ENCODE results near the gene TNRC6A. TPM values are rescaled to one million over a fixed set of nuclear protein-coding genes. Genes with fewer than 3 reads are reported as not detected.

TNRC6A gene
- total RNA-seq, 6 experiments from 2014 or later, result 40.7 to 49.3 (median 41.7) TPM

DNA sequence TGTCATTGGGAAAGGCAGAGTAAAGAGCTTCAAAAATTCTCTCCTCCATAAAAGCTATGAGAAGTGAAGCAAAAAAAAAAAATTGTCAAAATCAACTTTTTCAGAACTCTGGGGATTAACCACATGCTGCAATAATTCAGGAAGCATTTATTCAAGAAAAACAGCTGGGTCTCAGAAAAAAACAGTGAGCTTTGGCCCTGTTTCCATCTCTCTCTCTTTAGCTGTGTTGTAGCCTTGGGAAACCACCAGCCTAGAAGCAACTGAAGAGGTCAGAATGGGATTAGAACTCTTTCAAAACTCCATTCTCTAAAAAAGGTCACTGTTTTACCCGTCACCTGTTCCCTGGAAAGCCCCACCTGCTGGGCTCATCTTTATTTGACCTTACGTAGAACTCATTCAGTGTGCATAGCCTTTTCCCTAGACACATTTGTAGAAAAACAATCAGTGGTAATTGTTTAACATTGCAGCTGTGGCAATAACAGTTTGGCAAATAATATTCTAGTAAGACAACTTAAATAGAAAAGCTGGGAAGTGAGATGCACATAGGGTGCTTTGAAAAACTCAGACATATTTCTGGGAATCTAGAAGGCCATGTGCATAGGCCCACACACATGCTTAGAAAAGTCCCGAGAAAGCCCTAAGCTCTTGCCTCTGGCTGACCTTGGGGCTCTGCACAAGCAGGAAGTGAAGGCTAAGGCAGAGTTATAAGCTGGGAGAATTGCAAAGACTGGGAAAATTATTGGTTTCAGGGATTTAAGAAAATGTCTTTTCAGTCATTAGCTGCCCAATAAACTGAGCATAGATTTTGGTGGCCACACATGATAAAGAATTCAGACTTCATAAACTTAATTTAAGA is 134.4 kb downstream of the TNRC6A start:
- Mint-ChIP-seq H3K4me1 (ENCODE audit: low read depth) (0 out of 2 replicates have a peak, but pooled peaks cover 7% of the 10 kb centered on the region), H3K27ac (no peak overlapping the region), H3K4me3 (no peak overlapping the region), H3K9me3 (peaks cover 6% of the 10 kb centered on the region; the same call in 1 of the 2 replicates), H3K36me3 (ENCODE audit: low read depth) (peaks cover 5% of the 10 kb centered on the region; the same call in 1 of the 2 replicates), H3K27me3 (ENCODE audit: insufficient read depth) (no peaks in the 10 kb centered on the region; the same call in none of the 2 replicates)
- TF ChIP-seq, protein P1, sequence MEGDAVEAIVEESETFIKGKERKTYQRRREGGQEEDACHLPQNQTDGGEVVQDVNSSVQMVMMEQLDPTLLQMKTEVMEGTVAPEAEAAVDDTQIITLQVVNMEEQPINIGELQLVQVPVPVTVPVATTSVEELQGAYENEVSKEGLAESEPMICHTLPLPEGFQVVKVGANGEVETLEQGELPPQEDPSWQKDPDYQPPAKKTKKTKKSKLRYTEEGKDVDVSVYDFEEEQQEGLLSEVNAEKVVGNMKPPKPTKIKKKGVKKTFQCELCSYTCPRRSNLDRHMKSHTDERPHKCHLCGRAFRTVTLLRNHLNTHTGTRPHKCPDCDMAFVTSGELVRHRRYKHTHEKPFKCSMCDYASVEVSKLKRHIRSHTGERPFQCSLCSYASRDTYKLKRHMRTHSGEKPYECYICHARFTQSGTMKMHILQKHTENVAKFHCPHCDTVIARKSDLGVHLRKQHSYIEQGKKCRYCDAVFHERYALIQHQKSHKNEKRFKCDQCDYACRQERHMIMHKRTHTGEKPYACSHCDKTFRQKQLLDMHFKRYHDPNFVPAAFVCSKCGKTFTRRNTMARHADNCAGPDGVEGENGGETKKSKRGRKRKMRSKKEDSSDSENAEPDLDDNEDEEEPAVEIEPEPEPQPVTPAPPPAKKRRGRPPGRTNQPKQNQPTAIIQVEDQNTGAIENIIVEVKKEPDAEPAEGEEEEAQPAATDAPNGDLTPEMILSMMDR (IDR thresholded peaks at IDR 0.05), result no peak
- no peak for DNase-seq

DNA sequence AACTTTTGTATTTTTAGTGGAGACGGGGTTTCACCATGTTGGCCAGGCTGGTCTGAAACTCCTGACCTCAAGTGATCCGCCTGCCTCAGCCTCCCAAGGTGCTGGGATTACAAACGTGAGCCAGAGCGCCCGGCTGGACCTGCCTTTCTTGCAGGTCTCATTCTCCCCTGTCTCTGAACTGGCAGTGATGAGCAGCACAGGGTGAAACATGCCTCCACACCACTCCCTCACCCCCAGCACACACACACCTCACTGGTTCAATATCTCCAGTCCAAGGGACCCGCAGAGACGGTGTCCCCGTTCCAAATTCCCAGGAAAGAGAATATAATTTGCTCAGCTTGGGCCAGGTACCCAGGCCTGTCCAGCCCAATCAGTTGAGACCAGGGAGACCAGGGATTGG is 139.6 kb downstream of the TNRC6A start:
- Mint-ChIP-seq H3K4me3 (no peak overlapping the region), H3K27ac (no peak overlapping the region), H3K36me3 (ENCODE audit: low read depth) (peaks cover 1% of the 10 kb centered on the region; the same call in 1 of the 2 replicates), H3K4me1 (ENCODE audit: low read depth) (0 out of 2 replicates have a peak, but pooled peaks cover 7% of the 10 kb centered on the region), H3K9me3 (peaks cover 4% of the 10 kb centered on the region; the same call in 1 of the 2 replicates), H3K27me3 (ENCODE audit: insufficient read depth) (peaks cover 2% of the 10 kb centered on the region)
- DNase-seq, result no peak
- TF ChIP-seq, protein P1 (IDR thresholded peaks at IDR 0.05), result no peak

DNA sequence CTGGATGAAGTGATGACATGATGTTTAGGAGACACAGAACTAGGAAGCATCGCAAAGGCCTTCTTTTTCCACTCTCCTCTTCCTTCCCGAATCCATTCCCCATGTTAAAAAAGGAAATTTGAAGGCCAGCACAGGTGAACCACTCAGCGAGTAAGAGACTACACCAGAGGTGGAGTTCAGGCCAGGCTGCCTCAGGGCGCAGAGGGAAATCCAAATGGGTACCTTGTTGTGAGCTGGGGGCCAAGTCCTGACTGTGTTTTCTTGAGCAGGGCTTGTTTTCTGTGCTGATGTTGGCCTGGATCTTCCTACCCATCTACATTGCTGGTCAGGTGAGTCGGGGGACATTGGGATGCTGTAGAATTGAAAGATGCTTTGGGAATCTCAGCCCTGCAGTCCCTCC is 142.4 kb downstream of the TNRC6A start:
- DNase-seq, result no peak
- Mint-ChIP-seq H3K27me3 (ENCODE audit: insufficient read depth) (peaks cover 22% of the 10 kb centered on the region), H3K9me3 (no peaks in the 10 kb centered on the region), H3K36me3 (ENCODE audit: low read depth) (no peaks in the 10 kb centered on the region), H3K27ac (no peak overlapping the region), H3K4me3 (no peak overlapping the region), H3K4me1 (ENCODE audit: low read depth) (0 out of 2 replicates have a peak, but pooled peaks cover 7% of the 10 kb centered on the region)
- TF ChIP-seq, protein P1 (IDR thresholded peaks at IDR 0.05), result no peak

DNA sequence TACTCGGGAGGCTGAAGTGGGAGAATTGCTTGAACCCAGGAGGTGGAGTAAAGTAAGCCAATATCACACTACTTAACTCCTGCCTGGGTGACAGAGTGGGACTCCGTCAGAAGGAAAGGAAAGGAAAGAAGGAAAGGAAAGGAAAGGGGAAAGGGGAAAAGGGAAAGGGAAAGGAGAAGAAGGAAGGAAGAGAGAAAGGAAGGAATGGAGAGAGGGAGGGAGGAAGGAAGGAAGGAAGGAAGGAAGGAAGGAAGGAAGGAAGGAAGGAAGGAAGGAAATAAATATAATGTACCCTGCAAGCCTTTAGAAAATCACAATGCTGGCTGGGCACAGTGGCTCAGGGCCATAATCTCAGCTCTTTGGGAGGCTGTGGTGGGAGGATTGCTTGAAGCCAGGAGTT is 143.6 kb downstream of the TNRC6A start:
- H3K9me3 Mint-ChIP-seq, result no peaks in the 10 kb centered on the region
- TF ChIP-seq, protein P1 (IDR thresholded peaks at IDR 0.05), result no peak
- DNase-seq, result no peak
- H3K4me3 Mint-ChIP-seq, result no peak overlapping the region
- H3K36me3 Mint-ChIP-seq (ENCODE audit: low read depth), result no peaks in the 10 kb centered on the region
- H3K27ac Mint-ChIP-seq, result no peak overlapping the region
- H3K4me1 Mint-ChIP-seq (ENCODE audit: low read depth), result 0 out of 2 replicates have a peak, but pooled peaks cover 5% of the 10 kb centered on the region
- peaks cover 23% of the 10 kb centered on the region for H3K27me3 Mint-ChIP-seq (ENCODE audit: insufficient read depth)

GRCh38 chr16:24875466-24875865 is 146.0 kb downstream of the TNRC6A start:
- Mint-ChIP-seq H3K9me3 (no peaks in the 10 kb centered on the region; the same call in 1 of the 2 replicates), H3K27me3 (ENCODE audit: insufficient read depth) (peaks cover 23% of the 10 kb centered on the region), H3K4me1 (ENCODE audit: low read depth) (no peaks in the 10 kb centered on the region), H3K36me3 (ENCODE audit: low read depth) (no peaks in the 10 kb centered on the region), H3K27ac (no peak overlapping the region), H3K4me3 (no peak overlapping the region)
- TF ChIP-seq, protein P1 (IDR thresholded peaks at IDR 0.05), result no peak
- DNase-seq, result no peak

Other genes starting within 250 kb of the TNRC6A start
- 10 to 100 TPM; 25.5 to 31.1 (median 29.4) TPM for gene RBBP6, start 190.1 kb upstream of the TNRC6A start, total RNA-seq (2021; fragmentation: NEBNext Ultra II Directional; extraction: Animal tissue kit (Norgen Biotek cat#: 25700))
- under 1 TPM in 1 of 6 experiments, not detected in 5; 0.23 TPM for gene SLC5A11, start 116.3 kb downstream of the TNRC6A start, total RNA-seq (2021; fragmentation: NEBNext Ultra II Directional; extraction: Animal tissue kit (Norgen Biotek cat#: 25700))

Data from HFFc6 (cell line).